SK-N-SH treated with all-trans-retinoic acid at 6 μM for 48 hours (cell line): ENCODE measurements around the gene NDUFA13.

ENCODE experiments used
- ATAC-seq: fragments of 200-7000 bp; cut with Tn5 transposase; 3 replicates; pipeline ENCODE4 v1.9.1; 2020; ENCODE audit warnings: mild to moderate bottlenecking, moderate library complexity
- ARNTL ChIP-seq: fragments of 450-650 bp; formaldehyde crosslinking; IDR thresholded peaks from 2 replicates; pipeline ENCODE4 v1.5.0; 2020; ENCODE audit warnings: low read depth, mild to moderate bottlenecking, moderate library complexity, borderline replicate concordance
- BACH2 ChIP-seq: fragments of 250-450 bp; sonication (Bioruptor Pico); IDR thresholded peaks from 2 replicates; pipeline ENCODE4 v1.9.0; 2021; ENCODE audit warnings: mild to moderate bottlenecking, borderline replicate concordance
- CREB5 ChIP-seq: fragments of 250-450 bp; sonication (Bioruptor Pico); IDR thresholded peaks from 2 replicates; pipeline ENCODE4 v1.5.1; 2020; ENCODE audit warnings: low read depth, mild to moderate bottlenecking, moderate library complexity
- CSDC2 ChIP-seq: fragments of 250-450 bp; sonication (Bioruptor Pico); IDR thresholded peaks from 2 replicates; pipeline ENCODE4 v1.5.0; 2020; ENCODE audit warnings: mild to moderate bottlenecking, moderate library complexity
- CSRNP3 ChIP-seq: fragments of 250-450 bp; sonication (Bioruptor Pico); IDR thresholded peaks from 2 replicates; pipeline ENCODE4 v1.5.1; 2021; ENCODE audit warnings: mild to moderate bottlenecking, moderate library complexity
- ESRRG ChIP-seq: fragments of 250-450 bp; sonication (Bioruptor Pico); IDR thresholded peaks from 2 replicates; pipeline ENCODE4 v1.6.1; 2021; ENCODE audit warnings: mild to moderate bottlenecking
- GLIS3 ChIP-seq: fragments of 250-450 bp; sonication (Bioruptor Pico); IDR thresholded peaks from 2 replicates; pipeline ENCODE4 v1.5.0; 2020; ENCODE audit warnings: mild to moderate bottlenecking, moderate library complexity
- ISL1 ChIP-seq: fragments of 250-450 bp; sonication (Bioruptor Pico); IDR thresholded peaks from 2 replicates; pipeline ENCODE4 v2.1.2; 2022; ENCODE audit warnings: mild to moderate bottlenecking, moderate library complexity
- OSR1 ChIP-seq: fragments of 250-450 bp; sonication (Bioruptor Pico); IDR thresholded peaks from 2 replicates; pipeline ENCODE4 v1.8.0; 2022; ENCODE audit warnings: moderate library complexity, mild to moderate bottlenecking, inconsistent platforms
- PATZ1 ChIP-seq: fragments of 250-450 bp; sonication (Bioruptor Pico); IDR thresholded peaks from 2 replicates; pipeline ENCODE4 v1.8.0; 2020; ENCODE audit warnings: mild to moderate bottlenecking, moderate library complexity, borderline replicate concordance
- POU6F1 ChIP-seq: fragments of 250-450 bp; sonication (Bioruptor Pico); IDR thresholded peaks from 2 replicates; pipeline ENCODE4 v1.8.0; 2021; ENCODE audit warnings: low read depth, mild to moderate bottlenecking, moderate library complexity, borderline replicate concordance
- RARB ChIP-seq: fragments of 250-450 bp; sonication (Bioruptor Pico); IDR thresholded peaks from 2 replicates; pipeline ENCODE4 v1.8.0; 2021; ENCODE audit warnings: mild to moderate bottlenecking, moderate library complexity
- SNAI2 ChIP-seq: fragments of 250-450 bp; sonication (Bioruptor Pico); IDR thresholded peaks from 2 replicates; pipeline ENCODE4 v1.5.0; 2020; ENCODE audit warnings: mild to moderate bottlenecking, moderate library complexity
- TCF4 ChIP-seq: fragments of 250-450 bp; sonication (Bioruptor Pico); IDR thresholded peaks from 2 replicates; pipeline ENCODE4 v1.8.0; 2021; ENCODE audit warnings: mild to moderate bottlenecking, moderate library complexity, borderline replicate concordance
- TOX ChIP-seq: fragments of 250-450 bp; sonication (Bioruptor Pico); IDR thresholded peaks from 2 replicates; pipeline ENCODE4 v1.8.0; 2021; ENCODE audit warnings: mild to moderate bottlenecking, moderate library complexity, borderline replicate concordance
- TSHZ2 ChIP-seq: fragments of 250-450 bp; sonication (Bioruptor Pico); IDR thresholded peaks from 2 replicates; pipeline ENCODE4 v1.5.0; 2020; ENCODE audit warnings: mild to moderate bottlenecking, moderate library complexity
- ZC3H10 ChIP-seq: fragments of 250-450 bp; sonication (Bioruptor Pico); IDR thresholded peaks from 2 replicates; pipeline ENCODE4 v1.5.1; 2021; ENCODE audit warnings: mild to moderate bottlenecking, moderate library complexity
- ZFP3 ChIP-seq: fragments of 250-450 bp; sonication (Bioruptor Pico); IDR thresholded peaks from 2 replicates; pipeline ENCODE4 v1.5.0; 2020; ENCODE audit warnings: mild to moderate bottlenecking, moderate library complexity
- ZFP30 ChIP-seq: fragments of 450-650 bp; formaldehyde crosslinking; IDR thresholded peaks from 2 replicates; pipeline ENCODE4 v1.5.0; 2022; ENCODE audit warnings: mild to moderate bottlenecking, moderate library complexity
- ZNF565 ChIP-seq: fragments of 450-650 bp; formaldehyde crosslinking; conservative IDR thresholded peaks from 2 replicates; pipeline ENCODE4 v1.5.0; 2020; ENCODE audit warnings: low read depth, mild to moderate bottlenecking, moderate library complexity
- ZNF70 ChIP-seq: fragments of 450-650 bp; formaldehyde crosslinking; IDR thresholded peaks from 2 replicates; pipeline ENCODE4 v1.5.0; 2020; ENCODE audit warnings: mild to moderate bottlenecking, moderate library complexity
- ZNF8 ChIP-seq: fragments of 450-650 bp; formaldehyde crosslinking; IDR thresholded peaks from 2 replicates; pipeline ENCODE4 v1.5.0; 2020; ENCODE audit warnings: mild to moderate bottlenecking, moderate library complexity

NDUFA13 gene

GRCh38 chr19:19568802-19569756, 53.1 kb downstream of the NDUFA13 start:
- ATAC-seq: peak; percentile 75
- TF ChIP-seq SNAI2: no peak
- TF ChIP-seq GLIS3: no peak
- no peak for TF ChIP-seq ISL1 (CRISPR knock-in tag)
- TF ChIP-seq OSR1 (CRISPR knock-in tag): no peak
- TF ChIP-seq ZC3H10 (CRISPR knock-in tag): no peak
- TF ChIP-seq ZNF8 (CRISPR knock-in tag): no peak
- no peak for TF ChIP-seq ZNF565 (CRISPR knock-in tag)
- no peak for TF ChIP-seq CREB5 (CRISPR knock-in tag)
- no peak for TF ChIP-seq CSDC2 (CRISPR knock-in tag)
- no peak for TF ChIP-seq ARNTL (CRISPR knock-in tag)
- TF ChIP-seq ZFP30 (CRISPR knock-in tag): no peak
- no peak for TF ChIP-seq CSRNP3 (CRISPR knock-in tag)
- TF ChIP-seq ZFP3: no peak
- no peak for TF ChIP-seq TOX (CRISPR knock-in tag)
- no peak for TF ChIP-seq ESRRG (CRISPR knock-in tag)
- TF ChIP-seq BACH2 (CRISPR knock-in tag): no peak
- TF ChIP-seq TCF4 (CRISPR knock-in tag): no peak

GRCh38 chr19:19570571-19570970, 54.5 kb downstream of the NDUFA13 start:
- no peak for ATAC-seq
- TF ChIP-seq ARNTL (CRISPR knock-in tag) (no peak), PATZ1 (CRISPR knock-in tag) (no peak), ZFP3 (no peak), CSDC2 (CRISPR knock-in tag) (no peak), POU6F1 (no peak), CSRNP3 (CRISPR knock-in tag) (no peak), GLIS3 (no peak), ESRRG (CRISPR knock-in tag) (no peak), ISL1 (CRISPR knock-in tag) (no peak), RARB (CRISPR knock-in tag) (no peak), ZC3H10 (CRISPR knock-in tag) (no peak), ZNF565 (CRISPR knock-in tag) (no peak), ZNF70 (no peak), TSHZ2 (CRISPR knock-in tag) (no peak), TOX (CRISPR knock-in tag) (no peak)
